Smooth muscle cell (in vitro differentiated cells): ENCODE measurements around the gene PKP3. TPM values are rescaled to one million over a fixed set of nuclear protein-coding genes. Genes with fewer than 3 reads are reported as not detected.
A peak's percentile ranks its signal among the peaks of the same experiment; 100 is the strongest.

Source experiments
- DNase-seq: peaks from one replicate; lab custom pipeline; 2025; ENCODE audit not compliant: unreplicated experiment; lab: John Stamatoyannopoulos, UW
- H2AFZ ChIP-seq: fragments of 200-600 bp; sonication (generic); 2 replicates; pipeline ENCODE4 v1.6.0; 2016; ENCODE audit warnings: antibody characterized with exemption, low read depth, mild to moderate bottlenecking
- H3F3A ChIP-seq: fragments of 200-600 bp; sonication (generic); 2 replicates; pipeline ENCODE4 v1.6.0; 2017; ENCODE audit warnings: antibody characterized with exemption, low read depth
- H3K27ac ChIP-seq: fragments of 200-600 bp; sonication (generic); 2 replicates; pipeline ENCODE4 v1.5.1; 2016; ENCODE audit warnings: low read depth, mild to moderate bottlenecking
- H3K27me3 ChIP-seq: fragments of 200-600 bp; sonication (generic); 2 replicates; pipeline ENCODE4 v1.6.1; 2016; ENCODE audit warnings: low read depth, mild to moderate bottlenecking
- H3K36me3 ChIP-seq: fragments of 200-600 bp; sonication (generic); 2 replicates; pipeline ENCODE4 v1.5.1; 2016; ENCODE audit warnings: low read depth
- H3K4me1 ChIP-seq: fragments of 200-600 bp; sonication (generic); 2 replicates; pipeline ENCODE4 v1.5.1; 2016; ENCODE audit warnings: low read depth
- H3K4me2 ChIP-seq: fragments of 200-600 bp; sonication (generic); 2 replicates; pipeline ENCODE4 v1.6.0; 2016; ENCODE audit warnings: mild to moderate bottlenecking
- H3K4me3 ChIP-seq: fragments of 200-600 bp; sonication (generic); 2 replicates; pipeline ENCODE4 v1.5.1; 2016; ENCODE audit warnings: mild to moderate bottlenecking
- H3K79me2 ChIP-seq: fragments of 200-600 bp; sonication (generic); 2 replicates; pipeline ENCODE4 v1.6.0; 2016; ENCODE audit warnings: low read depth, mild to moderate bottlenecking
- H3K9ac ChIP-seq: fragments of 200-600 bp; sonication (generic); 2 replicates; pipeline ENCODE4 v1.6.0; 2016; ENCODE audit warnings: low read depth
- H3K9me3 ChIP-seq: fragments of 200-600 bp; sonication (generic); replicated peaks from 2 replicates; pipeline ENCODE4 v1.5.1; 2016; ENCODE audit warnings: low read depth
- H4K20me1 ChIP-seq: fragments of 200-600 bp; sonication (generic); 2 replicates; pipeline ENCODE4 v1.6.0; 2016; ENCODE audit warnings: low read depth
- CTCF ChIP-seq: fragments of 200-600 bp; sonication (generic); IDR thresholded peaks from 2 replicates; pipeline ENCODE4 v1.5.1; 2017; ENCODE audit warnings: borderline replicate concordance, mild to moderate bottlenecking, antibody characterized with exemption; ENCODE audit not compliant: insufficient read depth, poor library complexity, severe bottlenecking
- WGBS: methylation state at CpG from one replicate; pipeline ENCODE4 v1.1.7; 2016; ENCODE audit warnings: low lambda C conversion rate; 5-methylcytosine and 5-hydroxymethylcytosine counted together
- polyA plus RNA-seq: library from polyadenylated mRNA; unstranded; fragments of >200 nt; fragmentation: Nextera tagmentation; extraction: Ambion mirVana; gene quantifications from 2 replicates; pipeline ENCODE4 v1.2.1, GENCODE V29; 2016
- total RNA-seq: library from RNA; depleted of rRNA; stranded (reverse); fragments of >200 nt; gene quantifications from 2 replicates; pipeline ENCODE4 v1.2.3, GENCODE V29; 2014

Gene PKP3
- total and polyA plus RNA-seq, 2 experiments from 2014 or later, result 24.6 to 61.2 TPM

GRCh38 chr11:390175-390574, 3.8 kb upstream of the PKP3 start:
- no peak overlapping the region for H3K4me3 ChIP-seq
- H3K9ac ChIP-seq, result no peak overlapping the region
- no peak for TF ChIP-seq CTCF
- no peaks in the 10 kb centered on the region for H3K9me3 ChIP-seq
- H2AFZ ChIP-seq, result no peak overlapping the region
- H3K79me2 ChIP-seq, result no peaks in the 10 kb centered on the region
- peaks cover 17% of the 10 kb centered on the region for H3K4me1 ChIP-seq
- H3K27ac ChIP-seq, result no peak overlapping the region
- DNase-seq, result no peak
- no peaks in the 10 kb centered on the region for H4K20me1 ChIP-seq
- no peaks in the 10 kb centered on the region for H3K36me3 ChIP-seq
- 78% methylated on average over 8 of the region's 11 CpGs for WGBS
- H3K4me2 ChIP-seq, result no peak overlapping the region
- no peaks in the 10 kb centered on the region for H3F3A ChIP-seq
- H3K27me3 ChIP-seq, result no peaks in the 10 kb centered on the region

- Histone ChIP-seq H4K20me1 (peaks cover 5% of the 10 kb centered on the region), H3K79me2 (no peaks in the 10 kb centered on the region), H3K9ac (no peak overlapping the region), H3K27me3 (no peaks in the 10 kb centered on the region), H3K4me2 (no peak overlapping the region), H3K27ac (no peak overlapping the region), H3F3A (no peaks in the 10 kb centered on the region), H3K4me1 (peaks cover 17% of the 10 kb centered on the region), H3K4me3 (no peak overlapping the region), H2AFZ (no peak overlapping the region), H3K9me3 (no peaks in the 10 kb centered on the region), H3K36me3 (no peaks in the 10 kb centered on the region)
- 93% methylated on average over 25 of the region's 38 CpGs for WGBS
- DNase-seq, result no peak
- TF ChIP-seq CTCF, result no peak
These were observed 2.6 kb upstream of the PKP3 start for GRCh38 chr11:391117-392017.

- Histone ChIP-seq H3K36me3 (no peaks in the 10 kb centered on the region), H3F3A (no peaks in the 10 kb centered on the region), H3K79me2 (no peaks in the 10 kb centered on the region), H3K27me3 (no peaks in the 10 kb centered on the region), H2AFZ (no peak overlapping the region), H4K20me1 (peaks cover 7% of the 10 kb centered on the region), H3K4me1 (peaks cover 17% of the 10 kb centered on the region), H3K4me2 (peak overlapping the region; percentile 85), H3K9me3 (no peaks in the 10 kb centered on the region), H3K27ac (no peak overlapping the region), H3K4me3 (no peak overlapping the region), H3K9ac (no peak overlapping the region)
- no peak for TF ChIP-seq CTCF
- DNase-seq, result no peak
- 86% methylated on average over 21 of the region's 36 CpGs for WGBS
These were observed 1.8 kb upstream of the PKP3 start for GRCh38 chr11:392102-392777.
